Measurements from ENCODE around the gene SORCS3.

GRCh38 chr10:104816501-104816900 is 175.4 kb downstream of the SORCS3 start:
- TF ChIP-seq CTCF (IDR thresholded peaks at IDR 0.05) (no peak), SIN3A (IDR thresholded peaks at IDR 0.05; ENCODE audit: borderline replicate concordance, insufficient read depth, low read depth, low read length) (no peak)
